GM19467 (cell line): Measurements from ENCODE around the gene DISC1.

Experiments used
- ATAC-seq: cut with Tn5 transposase; IDR thresholded peaks from one replicate; pipeline ENCODE4 v1.9.1; 2021; ENCODE audit warnings: mild to moderate bottlenecking, moderate library complexity; ENCODE audit not compliant: unreplicated experiment

The DISC1 gene

GRCh38 chr1:231921646-231922345 is 295.2 kb downstream of the DISC1 start:
- ATAC-seq: no peak

DNA sequence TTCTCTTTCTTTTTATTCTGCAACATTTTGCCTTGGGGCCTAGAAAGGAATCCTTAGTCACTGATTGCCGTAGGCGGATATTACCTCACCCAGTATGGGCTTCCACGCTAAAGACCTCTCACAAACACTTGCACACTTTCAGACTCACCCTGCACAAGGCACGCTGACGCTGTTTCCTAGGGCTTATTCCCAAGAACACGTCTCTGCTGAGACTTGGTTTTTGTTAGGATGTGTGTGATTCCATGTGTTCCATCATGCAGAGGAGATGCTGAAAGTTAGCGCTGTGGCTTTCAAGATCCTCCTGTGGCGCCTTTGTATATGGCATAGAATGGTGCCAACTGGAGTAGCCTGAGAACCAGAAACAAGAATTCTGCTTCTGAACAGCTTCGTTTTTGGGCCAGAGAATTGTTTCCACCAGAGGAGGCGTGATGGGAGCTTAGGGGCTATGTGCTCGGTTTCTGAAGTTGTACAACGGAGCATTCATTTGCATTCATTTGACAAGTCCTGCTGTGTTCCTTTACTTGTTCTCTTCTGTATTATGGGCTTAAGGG is 297.0 kb downstream of the DISC1 start:
- ATAC-seq: no peak

DNA sequence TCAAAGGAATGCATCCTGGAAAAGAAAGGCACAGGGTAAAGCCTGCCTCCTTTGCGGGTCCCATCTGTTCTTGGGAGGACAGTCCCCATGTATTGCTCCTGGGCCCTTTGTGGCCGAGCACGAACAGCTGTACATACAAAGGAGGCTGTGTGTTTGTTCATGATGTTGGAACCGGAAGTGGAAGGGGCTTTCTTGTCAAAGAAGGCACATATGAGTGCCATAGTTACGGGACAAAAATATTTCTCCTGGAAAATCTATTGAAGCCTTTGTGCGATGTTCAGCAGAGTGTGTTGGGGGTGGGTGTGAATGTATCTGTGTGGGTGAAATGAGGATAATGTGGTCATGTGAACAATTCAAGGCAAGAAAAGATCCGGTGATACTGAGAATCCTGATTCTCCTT is 297.6 kb downstream of the DISC1 start:
- ATAC-seq: no peak

- ATAC-seq: no peak
These were observed 299.3 kb downstream of the DISC1 start for GRCh38 chr1:231925864-231926263.

GRCh38 chr1:231926340-231926739 is 299.8 kb downstream of the DISC1 start:
- ATAC-seq: no peak

DNA sequence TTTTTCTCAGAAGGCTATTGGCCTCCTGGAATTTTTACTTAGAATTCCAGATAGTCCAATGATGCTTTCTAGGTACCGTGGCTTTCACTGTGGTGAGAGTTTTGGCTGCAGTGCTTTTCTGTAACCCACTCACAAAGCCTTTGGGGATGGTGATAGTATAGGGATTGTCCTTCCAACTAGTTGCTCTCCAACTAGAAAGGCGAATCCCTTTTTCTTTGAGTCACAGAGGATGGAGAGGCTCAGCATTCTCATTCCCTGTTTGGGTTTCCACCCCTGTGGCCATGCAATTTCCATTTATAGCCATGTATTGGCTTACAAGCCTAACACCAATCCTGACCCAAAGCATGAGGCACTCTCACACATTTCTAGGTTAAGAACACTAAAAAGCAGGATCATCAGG is 300.3 kb downstream of the DISC1 start:
- no peak for ATAC-seq

- no peak for ATAC-seq
These were observed 300.8 kb downstream of the DISC1 start for GRCh38 chr1:231927431-231927830.

DNA sequence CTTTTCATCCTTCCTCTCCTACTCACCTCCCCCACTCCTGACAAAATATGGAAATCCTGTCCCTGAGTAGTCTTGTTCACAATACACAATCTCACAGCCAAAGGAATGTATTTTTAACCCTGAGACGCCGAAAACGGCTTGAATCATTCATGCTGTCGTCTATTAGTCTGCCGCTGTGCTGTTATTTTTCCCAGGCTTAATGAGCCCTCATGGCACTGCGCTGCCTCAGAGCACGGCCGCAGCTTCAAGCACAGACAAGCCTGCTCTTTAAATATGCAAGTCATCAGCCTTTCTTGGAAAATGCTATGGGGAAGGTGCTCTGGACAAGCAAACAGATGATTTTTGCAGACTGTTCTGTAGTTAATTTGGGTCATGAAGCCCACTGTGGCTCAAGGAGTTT is 302.7 kb downstream of the DISC1 start:
- ATAC-seq: no peak

DNA sequence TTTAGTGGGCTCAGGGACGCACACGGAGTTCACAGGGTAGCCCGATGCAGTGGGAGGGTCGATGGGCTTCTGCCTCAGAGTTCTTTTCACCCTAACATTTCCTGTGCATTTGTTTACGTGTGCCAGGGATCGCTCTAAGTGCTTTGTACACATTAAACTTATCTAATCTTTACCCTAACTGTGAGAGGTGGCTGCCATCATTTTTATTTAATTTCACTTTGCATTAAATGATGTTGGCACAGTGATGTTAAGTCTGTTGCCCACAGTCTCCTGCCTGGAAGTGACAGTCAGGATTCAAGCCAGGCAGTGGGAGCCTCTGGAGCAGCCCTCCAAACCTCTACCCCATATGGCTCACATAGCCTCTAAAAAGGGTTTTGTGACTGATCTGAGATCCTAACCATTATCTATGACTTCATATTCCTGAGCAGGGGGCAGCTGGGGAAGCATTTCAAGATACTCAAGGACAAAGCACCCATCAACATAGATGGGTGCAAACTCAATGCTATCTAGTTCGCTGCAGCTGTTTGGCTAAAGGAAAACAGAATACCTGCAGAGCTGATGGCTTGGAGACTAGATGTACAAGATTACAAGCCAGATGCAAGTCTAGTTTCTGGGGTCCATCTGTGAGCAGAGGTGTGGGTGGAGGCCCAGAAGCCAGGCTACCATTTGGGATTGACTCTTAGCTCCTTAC is 303.8 kb downstream of the DISC1 start:
- ATAC-seq: no peak

GRCh38 chr1:231931146-231931545 is 304.6 kb downstream of the DISC1 start:
- ATAC-seq: no peak

DNA sequence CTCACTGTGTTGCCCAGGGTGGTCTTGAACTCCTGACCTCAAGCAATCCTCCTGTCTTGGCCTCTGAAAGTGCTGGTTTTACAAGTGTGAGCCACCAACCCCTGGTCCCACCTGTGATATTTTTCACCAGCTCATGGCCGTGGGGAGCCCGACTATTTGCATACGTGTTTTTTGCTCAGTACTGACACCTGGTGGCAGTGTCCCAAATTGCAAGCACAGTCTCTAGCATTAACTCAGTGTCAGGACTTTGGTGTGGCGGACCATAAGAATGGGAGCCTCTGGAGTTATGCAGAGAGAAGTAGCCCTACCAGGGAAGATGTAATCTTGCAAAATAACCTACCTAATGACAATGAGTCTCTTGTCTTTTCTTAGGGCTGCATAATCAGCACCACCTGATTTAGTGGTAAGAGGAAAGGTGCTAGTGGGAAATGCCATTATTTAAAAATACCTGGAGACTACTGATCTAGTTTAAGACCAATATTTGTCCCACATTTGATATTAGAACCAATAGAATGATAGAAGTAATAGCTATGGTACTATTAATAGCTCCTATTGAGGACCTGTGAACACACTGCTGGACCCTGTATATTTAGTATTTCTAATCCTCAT is 305.4 kb downstream of the DISC1 start:
- ATAC-seq: no peak

DNA sequence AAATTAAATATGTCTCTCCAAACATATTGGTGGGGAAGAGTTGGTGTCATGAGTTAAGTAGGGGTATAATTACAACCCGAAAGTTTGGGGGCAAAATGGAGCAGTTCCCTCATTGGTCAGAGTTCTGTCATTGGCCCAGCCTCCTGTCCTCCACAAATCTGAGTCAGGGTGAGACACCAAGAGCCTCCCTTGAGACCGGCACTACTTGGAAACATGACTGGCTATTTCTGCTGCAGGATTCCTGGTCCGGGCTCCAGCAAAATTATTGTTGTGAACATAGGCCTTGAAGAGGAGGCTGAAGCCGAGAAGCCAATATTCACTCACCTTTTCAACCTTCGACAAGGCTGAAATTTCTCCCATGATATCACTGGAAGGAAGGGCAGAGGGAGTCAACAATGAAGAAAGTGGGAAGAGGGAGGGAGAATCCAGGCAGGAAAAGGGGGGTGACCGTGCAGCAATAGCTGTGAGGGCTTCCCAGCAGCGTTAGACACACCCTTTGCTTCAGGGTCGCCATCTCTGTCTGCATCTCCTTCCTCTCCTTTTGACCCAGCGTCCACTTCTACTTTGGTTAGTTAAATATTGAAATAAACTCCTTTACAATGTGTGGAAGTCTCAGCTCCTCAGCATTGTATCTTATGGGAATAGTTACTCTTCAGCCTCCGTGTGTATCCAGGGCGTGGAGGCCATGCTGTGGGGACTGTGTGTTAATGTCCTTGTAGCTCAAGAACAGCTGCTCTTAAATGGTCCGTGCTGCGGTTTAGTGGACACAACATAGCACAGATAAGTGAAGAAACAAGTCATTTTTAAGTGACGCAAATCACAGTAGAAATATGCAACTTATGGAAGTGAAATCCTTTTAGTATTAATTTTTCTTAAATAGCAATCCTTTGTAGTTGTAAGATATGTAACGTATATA is 307.4 kb downstream of the DISC1 start:
- no peak for ATAC-seq

DNA sequence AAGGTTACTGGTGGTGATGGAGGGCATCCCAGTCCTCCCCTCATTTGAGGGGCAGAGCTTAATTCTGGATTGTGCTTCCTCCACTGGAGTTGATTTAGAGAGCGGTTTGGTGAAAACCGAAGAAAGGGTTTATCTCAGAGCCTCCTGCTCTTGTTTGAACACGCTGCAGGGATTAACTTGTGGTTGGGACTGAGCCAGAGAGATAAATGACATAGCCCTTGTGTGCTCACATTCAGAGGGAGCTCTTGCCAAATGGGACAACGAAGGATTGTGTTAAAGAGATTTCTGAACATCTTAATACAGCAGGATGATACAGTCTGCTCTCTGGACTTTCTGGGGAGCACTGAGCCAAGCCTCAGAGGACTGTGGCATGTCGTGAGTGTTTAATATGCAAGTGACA is 308.2 kb downstream of the DISC1 start:
- no peak for ATAC-seq

DNA sequence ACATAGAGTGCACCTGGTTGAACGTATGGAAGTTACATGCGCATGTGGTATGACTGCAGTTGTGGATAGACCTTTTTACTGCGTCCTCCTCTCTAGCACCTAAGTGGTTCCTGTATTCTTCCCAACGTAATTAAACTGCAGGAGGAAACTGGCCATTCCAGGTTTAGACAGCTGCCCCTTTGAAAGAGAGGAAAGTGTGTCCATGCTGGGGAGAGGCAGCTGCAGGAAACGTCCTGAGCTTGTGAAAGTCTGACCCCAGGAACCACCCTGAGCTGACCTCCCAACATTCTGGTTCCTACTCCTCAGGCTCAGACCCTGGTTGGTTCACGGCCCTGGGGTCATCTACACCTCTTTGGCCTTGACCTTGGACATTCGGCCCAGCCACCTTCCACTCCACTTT is 309.3 kb downstream of the DISC1 start:
- ATAC-seq: no peak

DNA sequence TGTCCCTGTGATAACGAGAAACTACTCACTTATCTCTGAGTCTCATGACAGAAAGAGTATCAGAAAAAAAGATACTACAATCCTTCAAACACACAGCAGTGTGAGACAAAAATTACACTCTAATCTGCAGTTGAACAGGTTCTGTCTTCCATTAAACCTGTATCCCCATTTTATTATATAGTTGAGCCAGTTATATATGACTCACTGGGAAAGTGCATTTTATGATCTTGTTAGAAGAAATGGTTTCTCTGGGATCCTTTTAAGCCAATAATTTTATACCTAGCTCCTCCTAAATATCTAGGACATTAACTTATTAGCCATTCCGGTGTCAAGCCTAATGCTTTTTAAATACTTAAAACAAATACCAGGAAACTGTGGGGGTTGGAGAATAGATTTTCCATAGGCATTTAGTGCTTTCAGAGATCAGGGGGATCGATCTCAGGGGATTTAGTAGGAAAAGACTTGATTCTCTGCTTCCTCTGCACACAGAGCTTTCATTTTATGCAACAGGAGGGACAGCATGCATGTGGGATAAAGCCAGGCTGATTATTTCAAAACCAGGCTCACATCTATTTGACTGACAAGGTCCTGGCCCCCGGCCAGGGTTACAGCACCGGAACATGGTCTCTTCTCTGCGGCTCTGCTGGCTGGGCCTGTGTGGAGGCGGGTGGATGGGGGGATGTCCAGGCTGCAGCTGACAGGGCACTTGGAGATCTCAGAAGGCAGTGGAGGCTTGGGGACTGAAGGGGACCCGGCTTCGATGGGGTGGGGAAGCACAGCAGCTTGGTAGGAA is 310.6 kb downstream of the DISC1 start:
- ATAC-seq: no peak

- no peak for ATAC-seq
These were observed 311.6 kb downstream of the DISC1 start for GRCh38 chr1:231938211-231938610.

- ATAC-seq: no peak
These were observed 312.1 kb downstream of the DISC1 start for GRCh38 chr1:231938711-231939110.

GRCh38 chr1:231939118-231939517 is 312.5 kb downstream of the DISC1 start:
- ATAC-seq: no peak

DNA sequence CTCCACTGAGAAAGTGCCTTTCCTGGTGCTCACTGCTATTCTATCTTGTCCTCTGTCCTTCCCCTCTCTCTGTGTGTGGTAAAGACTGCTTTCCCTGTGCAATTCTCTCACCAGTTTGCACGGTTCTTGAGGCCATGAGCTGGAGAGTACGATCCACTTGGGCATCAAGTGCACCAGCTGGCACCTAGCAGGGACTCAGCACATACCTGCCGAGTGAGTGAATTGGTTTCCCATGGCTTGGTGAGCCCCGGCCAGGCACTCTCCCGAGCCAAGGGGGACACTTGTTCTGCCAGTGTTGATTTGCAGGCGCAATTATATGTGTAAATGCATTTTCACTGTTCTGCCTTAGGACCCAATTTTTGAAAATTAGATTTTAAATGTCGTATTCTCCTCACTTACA is 313.5 kb downstream of the DISC1 start:
- no peak for ATAC-seq

DNA sequence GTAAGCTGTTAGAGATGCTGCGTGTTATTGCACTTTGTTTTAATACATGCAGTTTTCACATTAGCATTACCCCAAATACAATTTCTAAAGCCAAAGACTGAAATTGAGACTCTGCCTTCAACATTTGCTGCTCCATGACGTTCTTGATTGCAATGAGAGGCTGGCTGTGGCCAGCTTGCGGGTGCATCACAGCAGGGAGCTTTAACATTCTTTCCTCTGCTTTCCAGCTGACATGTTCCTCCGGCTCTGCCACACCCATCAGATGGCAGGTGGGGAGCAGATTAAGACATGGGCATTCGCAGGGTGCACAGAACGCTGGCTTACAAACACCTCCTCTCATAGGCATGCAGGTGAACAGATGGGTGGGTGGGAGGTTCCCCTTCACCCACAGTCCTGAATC is 314.1 kb downstream of the DISC1 start:
- no peak for ATAC-seq
